MM.1S (cell line): ENCODE results near the gene SLC2A5.

Experiments
- DNase-seq: peaks from one replicate; pipeline ENCODE4 v3.0.0-alpha.2; 2015
- H2AFZ ChIP-seq: fragments of 300-600 bp; sonication (generic); 2 replicates; pipeline ENCODE4 v1.6.0; 2016; ENCODE audit warnings: antibody characterized with exemption, low read length
- H3F3A ChIP-seq: fragments of 300-600 bp; sonication (generic); 2 replicates; pipeline ENCODE4 v1.6.1; 2016; ENCODE audit warnings: mild to moderate bottlenecking, antibody characterized with exemption, low read length, moderate library complexity, mixed read lengths; ENCODE audit not compliant: insufficient read depth
- H3K27ac ChIP-seq: fragments of 300-600 bp; sonication (generic); 2 replicates; pipeline ENCODE4 v1.5.1; 2016; ENCODE audit warnings: mild to moderate bottlenecking, low read length
- H3K27me3 ChIP-seq: fragments of 300-600 bp; sonication (generic); replicated peaks from 2 replicates; pipeline ENCODE4 v1.6.0; 2016; ENCODE audit warnings: low read length; ENCODE audit not compliant: insufficient read depth
- H3K36me3 ChIP-seq: fragments of 300-600 bp; sonication (generic); replicated peaks from 2 replicates; pipeline ENCODE4 v1.6.1; 2016; ENCODE audit warnings: mild to moderate bottlenecking, low read length, mixed read lengths; ENCODE audit not compliant: insufficient read depth
- H3K4me1 ChIP-seq: fragments of 300-600 bp; sonication (generic); 2 replicates; pipeline ENCODE4 v1.6.1; 2016; ENCODE audit warnings: low read length, mixed read lengths
- H3K4me2 ChIP-seq: fragments of 300-600 bp; sonication (generic); 2 replicates; pipeline ENCODE4 v1.6.0; 2016; ENCODE audit warnings: low read depth, low read length
- H3K4me3 ChIP-seq: fragments of 300-600 bp; sonication (generic); 2 replicates; pipeline ENCODE4 v1.5.1; 2016; ENCODE audit warnings: low read length, mixed read lengths
- H3K79me2 ChIP-seq: fragments of 300-600 bp; sonication (generic); 2 replicates; pipeline ENCODE4 v1.6.1; 2016; ENCODE audit warnings: mixed run types, low read length, mixed read lengths
- H3K9ac ChIP-seq: fragments of 300-600 bp; sonication (generic); 2 replicates; pipeline ENCODE4 v1.6.1; 2016; ENCODE audit warnings: low read length, mixed read lengths
- H3K9me2 ChIP-seq: fragments of 300-600 bp; sonication (generic); replicated peaks from 2 replicates; pipeline ENCODE4 v1.6.1; 2016; ENCODE audit warnings: mild to moderate bottlenecking, low read length, mixed read lengths; ENCODE audit not compliant: insufficient read depth
- H3K9me3 ChIP-seq: fragments of 300-600 bp; sonication (generic); replicated peaks from 2 replicates; pipeline ENCODE4 v1.6.1; 2016; ENCODE audit warnings: mild to moderate bottlenecking, low read length, mixed read lengths; ENCODE audit not compliant: insufficient read depth
- H4K20me1 ChIP-seq: fragments of 300-600 bp; sonication (generic); 2 replicates; pipeline ENCODE4 v1.6.1; 2016; ENCODE audit warnings: mild to moderate bottlenecking, low read length, moderate library complexity, mixed read lengths; ENCODE audit not compliant: insufficient read depth
- CTCF ChIP-seq: fragments of 300-600 bp; sonication (generic); IDR thresholded peaks from 2 replicates; pipeline ENCODE4 v1.5.1; 2016; ENCODE audit warnings: antibody characterized with exemption, low read length, mixed read lengths
- EZH2 ChIP-seq: fragments of 300-600 bp; sonication (generic); optimal IDR thresholded peaks from 2 replicates; pipeline ENCODE3; 2017; ENCODE audit warnings: low read depth, mild to moderate bottlenecking, antibody characterized with exemption, low read length, mixed read lengths
- EZH2phosphoT487 ChIP-seq: fragments of 300-600 bp; sonication (generic); IDR thresholded peaks from 2 replicates; pipeline ENCODE4 v1.6.1; 2018; ENCODE audit warnings: antibody characterized with exemption, low read length

Gene SLC2A5

GRCh38 chr1:8985915-8986813 lies 83.3 kb downstream of the SLC2A5 start:
- Histone ChIP-seq H3K4me1 (no peaks in the 10 kb centered on the region), H3K9me2 (no peaks in the 10 kb centered on the region), H3K79me2 (no peaks in the 10 kb centered on the region), H3K9ac (no peak overlapping the region), H4K20me1 (no peaks in the 10 kb centered on the region), H3K4me3 (no peak overlapping the region), H3F3A (no peaks in the 10 kb centered on the region), H3K9me3 (no peaks in the 10 kb centered on the region), H3K4me2 (no peak overlapping the region), H3K27ac (no peak overlapping the region), H3K27me3 (peaks cover 4% of the 10 kb centered on the region; the same call in 1 of the 2 replicates), H3K36me3 (no peaks in the 10 kb centered on the region), H2AFZ (no peak overlapping the region)
- DNase-seq = no peak
- no peak for TF ChIP-seq CTCF
- no peak for TF ChIP-seq EZH2
- TF ChIP-seq EZH2phosphoT487 = no peak
